ENCODE data around the gene STK32B. TPM values are rescaled to one million over a fixed set of nuclear protein-coding genes. Genes with fewer than 3 reads are reported as not detected.

STK32B gene
- total and polyA plus RNA-seq, 2 of the 8 experiments (the other 6 are each of a cell fraction or from before 2014, with no cell fraction given): 2.3 to 2.5 TPM

DNA sequence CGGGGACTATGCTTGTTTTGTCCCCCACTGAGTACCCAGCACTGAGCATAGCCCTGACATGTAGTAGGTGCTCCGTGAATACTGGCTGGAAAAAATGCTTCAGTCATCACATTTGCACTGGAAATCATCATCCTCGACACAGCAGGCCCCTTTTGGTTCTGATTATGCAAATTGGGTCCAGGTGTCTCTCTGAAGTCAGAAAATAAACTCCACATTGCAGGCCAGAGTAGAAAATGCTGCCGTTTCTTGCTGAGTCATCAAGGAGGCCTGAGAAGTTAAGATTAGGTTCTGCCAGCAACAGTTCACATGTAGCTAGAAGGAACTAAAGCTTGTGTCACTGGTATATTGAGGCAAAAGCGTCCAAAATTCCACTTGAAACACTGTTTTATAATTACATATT lies 15.0 kb upstream of the STK32B start:
- H4K5ac ChIP-seq (ENCODE audit: insufficient read length, low read depth, low read length): no peak overlapping the region
- WGBS, 2 experiments (ENCODE audit: extremely low coverage in 1 of 2, insufficient coverage in 1 of 2, insufficient read length in 1 of 2, insufficient replicate concordance in 2 of 2, low coverage in 1 of 2, low lambda C conversion rate in 2 of 2, missing lambda C conversion rate in 1 of 2): 65% methylated on average over 5 of the region's 5 CpGs; no CpG with 5 or more reads in 1 of the 2 experiments
- no peaks in the 10 kb centered on the region for H3K27me3 ChIP-seq (replicated peaks in 1 of 4; ENCODE audit: control insufficient read depth in 3 of 4, extremely low read depth in 1 of 4, insufficient read depth in 3 of 4, low read length in 3 of 4)
- H3K23me2 ChIP-seq (ENCODE audit: low read depth, low read length): no peaks in the 10 kb centered on the region
- H3K23ac ChIP-seq (ENCODE audit: insufficient read length): no peak overlapping the region
- no peak overlapping the region for H2BK15ac ChIP-seq (ENCODE audit: low read length)
- FAIRE-seq: no peak
- H3K4ac ChIP-seq (replicated peaks; ENCODE audit: insufficient read length, low read depth, low read length): no peak overlapping the region
- H3K4me1 ChIP-seq (replicated peaks in 1 of 4; ENCODE audit: control insufficient read depth in 3 of 4, insufficient read depth in 4 of 4, low read length in 3 of 4): no peaks in the 10 kb centered on the region
- H3K4me3 ChIP-seq (ENCODE audit: extremely low read depth in 1 of 4, insufficient read depth in 2 of 4, low read depth in 3 of 4, low read length in 4 of 4): no peak overlapping the region
- no peak overlapping the region for H3K9ac ChIP-seq (replicated peaks in 1 of 4; ENCODE audit: extremely low read depth in 1 of 4, low read depth in 3 of 4, low read length in 3 of 4)
- no peak overlapping the region for H3K14ac ChIP-seq (ENCODE audit: insufficient read length)
- H3K4me2 ChIP-seq (ENCODE audit: insufficient read depth in 1 of 2, low read depth in 2 of 2, low read length in 2 of 2): no peak overlapping the region
- no peak overlapping the region for H2BK5ac ChIP-seq (ENCODE audit: low read depth, low read length)
- H3K79me2 ChIP-seq (ENCODE audit: control insufficient read depth in 1 of 2, insufficient read depth in 2 of 2, low read length in 2 of 2): no peaks in the 10 kb centered on the region
- no peak overlapping the region for H2BK120ac ChIP-seq (replicated peaks; ENCODE audit: low read depth, low read length)
- no peak overlapping the region for H3K56ac ChIP-seq (replicated peaks; ENCODE audit: insufficient read length, low read depth, low read length)
- ChIA-PET POLR2A (ENCODE audit: partially characterized antibody) (no interaction called here), CTCF (ENCODE audit: partially characterized antibody) (interaction anchor here (0.9 to 1.8 kb wide), 4 partner anchors 14 to 40 kb away, joined by 3 to 7 read pairs (median 4); no protein-coding TSS in a partner anchor)
- no peak overlapping the region for H4K8ac ChIP-seq (ENCODE audit: extremely low read depth, insufficient read depth, low read length)
- H4K91ac ChIP-seq (replicated peaks; ENCODE audit: insufficient read length, low read length): no peak overlapping the region
- no peaks in the 10 kb centered on the region for H3K9me3 ChIP-seq (ENCODE audit: insufficient read depth in 2 of 2, low read depth in 1 of 2, low read length in 1 of 2)
- no peak overlapping the region for H2BK12ac ChIP-seq (ENCODE audit: low read depth, low read length)
- H2BK20ac ChIP-seq (ENCODE audit: low read length): no peak overlapping the region
- H2AFZ ChIP-seq (ENCODE audit: low read length): peak overlapping the region; percentile 30; the same call in 1 of the 2 replicates
- no peak overlapping the region for H2AK5ac ChIP-seq (ENCODE audit: low read depth, low read length)
- no peak for DNase-seq (ENCODE audit: low read depth in 1 of 2, low spot score in 2 of 2)
- H3K27ac ChIP-seq (ENCODE audit: low read depth, low read length): no peak overlapping the region
- no peaks in the 10 kb centered on the region for H3K36me3 ChIP-seq (ENCODE audit: control insufficient read depth in 2 of 4, insufficient read depth in 4 of 4, low read length in 3 of 4)
- H3K18ac ChIP-seq (ENCODE audit: extremely low read depth, low read length): no peak overlapping the region
- no peaks in the 10 kb centered on the region for H4K20me1 ChIP-seq (replicated peaks in 1 of 2; ENCODE audit: control insufficient read depth in 1 of 2, insufficient read depth in 2 of 2, low read length in 2 of 2)
- TF ChIP-seq BACH1 (IDR thresholded peaks at IDR 0.05; ENCODE audit: low read length) (peak; percentile 70), KDM4A (IDR thresholded peaks at IDR 0.05; ENCODE audit: low read depth, low read length, severe bottlenecking) (no peak), EGR1 (IDR thresholded peaks at IDR 0.05; ENCODE audit: borderline replicate concordance, low read depth, low read length) (no peak), SAP30 (IDR thresholded peaks at IDR 0.05; ENCODE audit: insufficient read depth, insufficient replicate concordance, low read length) (no peak), POLR2AphosphoS5 (IDR thresholded peaks at IDR 0.05; ENCODE audit: low read depth, low read length) (no peak), POU5F1 (IDR thresholded peaks at IDR 0.05; ENCODE audit: low read depth, low read length) (no peak), GTF2F1 (IDR thresholded peaks at IDR 0.05; ENCODE audit: borderline replicate concordance, low read depth, low read length) (no peak), MAFK (IDR thresholded peaks at IDR 0.05; ENCODE audit: low read depth, low read length) (peak; percentile 84), SP1 (IDR thresholded peaks at IDR 0.05; ENCODE audit: low read depth, low read length) (no peak), TEAD4 (IDR thresholded peaks at IDR 0.05; ENCODE audit: low read depth, low read length) (no peak), HDAC6 (IDR thresholded peaks at IDR 0.05; ENCODE audit: low read depth, low read length) (no peak), NANOG (IDR thresholded peaks at IDR 0.05; ENCODE audit: insufficient read depth, low read depth, low read length, poor library complexity, severe bottlenecking) (no peak)
- no peaks in the 10 kb centered on the region for H3K79me1 ChIP-seq (ENCODE audit: low read depth, low read length)

All from H1 (cell line).